A549 (cell line): ENCODE measurements around the gene BEAN1. TPM values are rescaled to one million over a fixed set of nuclear protein-coding genes. Genes with fewer than 3 reads are reported as not detected.

Source experiments
- ATAC-seq, 2 experiments: fragments of 200-7000 bp in 1 of 2; fragments of >200 bp in 1 of 2; cut with Nextera tagmentation in 1 of 2; cut with Tn5 transposase in 1 of 2; 3 replicates each; pipeline versions ENCODE4 v1.8.0 to v1.9.1; 2018 to 2020; ENCODE audit warnings: mild to moderate bottlenecking in 1 of 2, moderate library complexity in 1 of 2
- CTCF ChIA-PET: fragments of 300-600 bp; sonication (Branson Sonifier 250); formaldehyde crosslinking; extraction: SDS; loops from one replicate; lab custom pipeline; 2021; ENCODE audit warnings: antibody characterized with exemption, inconsistent platforms; lab: Yijun Ruan, JAX
- POLR2A ChIA-PET: fragments of 350-600 bp; formaldehyde crosslinking; extraction: SDS; loops from one replicate; lab custom pipeline; 2021; ENCODE audit warnings: antibody characterized with exemption, inconsistent platforms; lab: Yijun Ruan, JAX
- DNase-seq, 2 experiments: peaks; one replicate each; pipeline versions ENCODE4 v3.0.0 to v3.0.0-alpha.2; 2011 to 2016; ENCODE audit warnings: low read depth in 1 of 2, low spot score in 1 of 2
- FAIRE-seq: peaks from 2 replicates; lab custom pipeline; 2011; peaks lifted over from hg19 to GRCh38; lab: Jason Lieb, UNC
- H3K27ac ChIP-seq, 2 experiments: fragments of >200 bp; sonication (Bioruptor Twin); formaldehyde crosslinking; 3 replicates each; pipeline ENCODE4 v1.5.1; 2016 to 2017
- H3K4me1 ChIP-seq: fragments of >200 bp; sonication (Bioruptor Twin); formaldehyde crosslinking; 3 replicates; pipeline ENCODE4 v1.6.1; 2016
- H3K4me2 ChIP-seq: fragments of >200 bp; sonication (Bioruptor Twin); formaldehyde crosslinking; 3 replicates; pipeline ENCODE4 v1.6.1; 2016
- H3K4me3 ChIP-seq: fragments of >200 bp; sonication (Bioruptor Twin); formaldehyde crosslinking; 3 replicates; pipeline ENCODE4 v1.5.1; 2016
- H3K9me3 ChIP-seq: fragments of >200 bp; sonication (Bioruptor Twin); formaldehyde crosslinking; 3 replicates; pipeline ENCODE4 v1.6.1; 2016
- BHLHE40 ChIP-seq: IDR thresholded peaks from 2 replicates; pipeline ENCODE4 v1.6.1; 2012; ENCODE audit warnings: low read depth, low read length, inconsistent platforms
- CBX2 ChIP-seq: fragments of 200-600 bp; sonication (generic); IDR thresholded peaks from 2 replicates; pipeline ENCODE4 v1.6.1; 2016; ENCODE audit warnings: low read depth, mild to moderate bottlenecking, borderline replicate concordance
- CHD4 ChIP-seq: fragments of 200-600 bp; sonication (generic); IDR thresholded peaks from 2 replicates; pipeline ENCODE4 v1.6.1; 2016; ENCODE audit warnings: antibody characterized with exemption, mild to moderate bottlenecking, borderline replicate concordance
- EHF ChIP-seq: fragments of 250-450 bp; sonication (Bioruptor Pico); IDR thresholded peaks from 2 replicates; pipeline ENCODE4 v1.5.0; 2020; ENCODE audit warnings: mild to moderate bottlenecking
- EHMT2 ChIP-seq: fragments of 200-600 bp; sonication (generic); IDR thresholded peaks from 2 replicates; pipeline ENCODE4 v1.6.1; 2016; ENCODE audit warnings: antibody characterized with exemption, low read depth, mild to moderate bottlenecking, moderate library complexity
- ELK1 ChIP-seq: fragments of 150-350 bp; IDR thresholded peaks from 2 replicates; pipeline ENCODE4 v1.6.1; 2014; ENCODE audit warnings: low read depth, mild to moderate bottlenecking, low read length
- EP300 ChIP-seq, 2 experiments: fragments of >200 bp; sonication (Bioruptor Twin); formaldehyde crosslinking; IDR thresholded peaks; 2 replicates in 1 of 2; 3 replicates in 1 of 2; pipeline ENCODE4 v1.6.1; 2016 to 2017
- GATA3 ChIP-seq: IDR thresholded peaks from 2 replicates; pipeline ENCODE4 v1.6.1; 2012; ENCODE audit warnings: borderline replicate concordance
- HDAC2 ChIP-seq: fragments of 200-600 bp; sonication (generic); IDR thresholded peaks from 2 replicates; pipeline ENCODE4 v1.6.1; 2016
- HES2 ChIP-seq: fragments of >200 bp; sonication (Bioruptor Twin); formaldehyde crosslinking; IDR thresholded peaks from 2 replicates; pipeline ENCODE4 v1.6.1; 2016
- HOXB13 ChIP-seq: fragments of 250-450 bp; sonication (Bioruptor Pico); IDR thresholded peaks from 2 replicates; pipeline ENCODE4 v1.5.0; 2020; ENCODE audit warnings: low read depth, mild to moderate bottlenecking, moderate library complexity
- JUN ChIP-seq, 2 experiments: fragments of >200 bp; sonication (Bioruptor Twin); formaldehyde crosslinking; IDR thresholded peaks; 2 replicates in 1 of 2; 3 replicates in 1 of 2; pipeline ENCODE4 v1.6.1; 2016 to 2017
- KDM5A ChIP-seq: fragments of 200-600 bp; sonication (generic); IDR thresholded peaks from 2 replicates; pipeline ENCODE4 v1.6.1; 2016; ENCODE audit warnings: antibody characterized with exemption, mild to moderate bottlenecking
- MAFK ChIP-seq: fragments of 450-650 bp; IDR thresholded peaks from 2 replicates; pipeline ENCODE4 v1.6.1; 2014; ENCODE audit not compliant: partially characterized antibody
- NPAS2 ChIP-seq: fragments of 250-450 bp; sonication (Bioruptor Pico); IDR thresholded peaks from 2 replicates; pipeline ENCODE4 v1.8.0; 2022; ENCODE audit warnings: mild to moderate bottlenecking, moderate library complexity, borderline replicate concordance
- NR3C1 ChIP-seq: fragments of >200 bp; sonication (Bioruptor Twin); formaldehyde crosslinking; IDR thresholded peaks from 3 replicates; pipeline ENCODE4 v1.6.1; 2017
- POLR2AphosphoS2 ChIP-seq: conservative IDR thresholded peaks from 2 replicates; pipeline ENCODE4 v1.6.1; 2012; ENCODE audit warnings: low read length, improper control_type of control experiment, inconsistent platforms
- RAD21 ChIP-seq, 2 experiments: fragments of >200 bp in 1 of 2; sonication (Bioruptor Twin) in 1 of 2; formaldehyde crosslinking in 1 of 2; IDR thresholded peaks in 1 of 2; conservative IDR thresholded peaks in 1 of 2; 2 replicates in 1 of 2; 3 replicates in 1 of 2; pipeline ENCODE4 v1.6.1; 2012 to 2018; ENCODE audit warnings: inconsistent platforms in 1 of 2
- RCOR1 ChIP-seq: fragments of 150-350 bp; IDR thresholded peaks from 2 replicates; pipeline ENCODE4 v1.6.1; 2014; ENCODE audit warnings: antibody characterized with exemption, low read length, low read depth
- ZNF302 ChIP-seq: fragments of 250-450 bp; sonication (Bioruptor Pico); IDR thresholded peaks from 2 replicates; pipeline ENCODE4 v1.9.0; 2021; ENCODE audit warnings: inconsistent platforms, mild to moderate bottlenecking, moderate library complexity
- WGBS: methylation state at CpG from one replicate; pipeline ENCODE4 v1.1.6; 2017; ENCODE audit errors: missing lambda C conversion rate; 5-methylcytosine and 5-hydroxymethylcytosine counted together
- polyA plus RNA-seq, 4 experiments: library from polyadenylated mRNA; depleted of rRNA in 3 of 4; stranded (reverse); fragments of >200 nt; fragmentation: RNase III in 1 of 4; extraction: RNeasy Plus Mini Kit Qiagen cat#74134 plus additional on column Dnase treatment in 1 of 4; gene quantifications; 2 replicates in 3 of 4; 3 replicates in 1 of 4; pipeline ENCODE4 v1.2.3, GENCODE V29; 2011 to 2017

BEAN1 gene
- polyA plus RNA-seq, 2 of the 4 experiments (the other 2 are of a cell fraction) = 0.98 to 1.7 TPM

- TF ChIP-seq HES2 (no peak), EHF (CRISPR knock-in tag) (no peak), CHD4 (no peak), EHMT2 (no peak)
Observed at GRCh38 chr16:66387817-66388332, 39.2 kb upstream of the BEAN1 start (continued).

- CTCF ChIA-PET = interaction anchor here (0.8 to 1.5 kb wide), 3 partner anchors 18 to 97 kb away, joined by 3 to 7 read pairs (median 3); no protein-coding TSS in a partner anchor
- ATAC-seq = no peak
Observed at GRCh38 chr16:66388350-66389139, 38.5 kb upstream of the BEAN1 start.

GRCh38 chr16:66389256-66390176, 37.6 kb upstream of the BEAN1 start:
- Histone ChIP-seq H3K4me2 (no peak overlapping the region), H3K9me3 (no peaks in the 10 kb centered on the region), H3K4me3 (no peak overlapping the region)
- ChIA-PET POLR2A (no interaction called here), CTCF (interaction anchor here (0.8 to 2.0 kb wide), 4 partner anchors 16 to 96 kb away, joined by 3 to 10 read pairs (median 5); no protein-coding TSS in a partner anchor)
- FAIRE-seq = no peak
- DNase-seq = no peak
- 84% methylated on average over 13 of the region's 13 CpGs for WGBS
- no peak for ATAC-seq
- TF ChIP-seq KDM5A = no peak
- no peak for TF ChIP-seq NR3C1
- TF ChIP-seq RAD21 (conservative IDR thresholded peaks at IDR 0.05 in 1 of 2, IDR thresholded peaks at IDR 0.05 in 1 of 2) = no peak
- no peak for TF ChIP-seq MAFK
- TF ChIP-seq CHD4 = no peak
- no peak for TF ChIP-seq NPAS2
- TF ChIP-seq POLR2AphosphoS2 = no peak
- TF ChIP-seq HOXB13 (CRISPR knock-in tag) = no peak
- no peak for TF ChIP-seq ZNF302 (CRISPR knock-in tag)
- no peak for TF ChIP-seq BHLHE40
- no peak for TF ChIP-seq ELK1
- TF ChIP-seq EP300 (IDR thresholded peaks at IDR 0.05) = no peak
- no peak for TF ChIP-seq CBX2
- TF ChIP-seq GATA3 = no peak
- TF ChIP-seq RCOR1 = no peak
- TF ChIP-seq JUN (IDR thresholded peaks at IDR 0.05) = no peak
- TF ChIP-seq HDAC2 = no peak
- TF ChIP-seq, all 56 proteins: peak for 0
- no peak overlapping the region for H3K27ac ChIP-seq
- no peaks in the 10 kb centered on the region for H3K4me1 ChIP-seq

More at GRCh38 chr16:66388350-66389139, 38.5 kb upstream of the BEAN1 start:
- FAIRE-seq (no peak), DNase-seq (no peak)
- Histone ChIP-seq H3K4me3 (no peak overlapping the region), H3K4me1 (peaks cover 1% of the 10 kb centered on the region; the same call in 2 of the 3 replicates), H3K27ac (no peak overlapping the region), H3K9me3 (no peaks in the 10 kb centered on the region), H3K4me2 (no peak overlapping the region)
- TF ChIP-seq MAFK (peak; percentile 35), CBX2 (no peak)
- POLR2A ChIA-PET = no interaction called here
- WGBS = 46% methylated on average over 6 of the region's 6 CpGs
